ENCODE data around the gene ATP13A4.

ATP13A4 gene

GRCh38 chr3:193489949-193490348 lies 64.7 kb downstream of the ATP13A4 start:
- no peak for DNase-seq

- DNase-seq = no peak
Observed at GRCh38 chr3:193488741-193489140, 66.0 kb downstream of the ATP13A4 start.

- no peak for DNase-seq
Observed at GRCh38 chr3:193483988-193484539, 70.6 kb downstream of the ATP13A4 start.

GRCh38 chr3:193481436-193481835 lies 73.3 kb downstream of the ATP13A4 start:
- no peak for DNase-seq

- DNase-seq = no peak
Observed at GRCh38 chr3:193474446-193474845, 80.2 kb downstream of the ATP13A4 start.

- DNase-seq = no peak
Observed at GRCh38 chr3:193470710-193471109, 84.0 kb downstream of the ATP13A4 start.

- DNase-seq = no peak
Observed at GRCh38 chr3:193465992-193466608, 88.6 kb downstream of the ATP13A4 start.

GRCh38 chr3:193464889-193465288 lies 89.8 kb downstream of the ATP13A4 start:
- no peak for DNase-seq

- no peak for DNase-seq
Observed at GRCh38 chr3:193457526-193457925, 97.2 kb downstream of the ATP13A4 start.

GRCh38 chr3:193452338-193452737 lies 102.4 kb downstream of the ATP13A4 start:
- DNase-seq = no peak

GRCh38 chr3:193451902-193452301 lies 102.8 kb downstream of the ATP13A4 start:
- DNase-seq = no peak

- DNase-seq = no peak
Observed at GRCh38 chr3:193446965-193447602, 107.6 kb downstream of the ATP13A4 start.

- DNase-seq = no peak
Observed at GRCh38 chr3:193439423-193439822, 115.3 kb downstream of the ATP13A4 start.

GRCh38 chr3:193418576-193419373 lies 135.9 kb downstream of the ATP13A4 start:
- DNase-seq = no peak

GRCh38 chr3:193416629-193417028 lies 138.1 kb downstream of the ATP13A4 start:
- no peak for DNase-seq

GRCh38 chr3:193407688-193408087 lies 147.0 kb downstream of the ATP13A4 start:
- DNase-seq = no peak

GRCh38 chr3:193407112-193407511 lies 147.6 kb downstream of the ATP13A4 start:
- DNase-seq = no peak

- DNase-seq = no peak
Observed at GRCh38 chr3:193403307-193403706, 151.4 kb downstream of the ATP13A4 start.

- no peak for DNase-seq
Observed at GRCh38 chr3:193400304-193400703, 154.4 kb downstream of the ATP13A4 start.

GRCh38 chr3:193396451-193397244 lies 158.0 kb downstream of the ATP13A4 start:
- DNase-seq = no peak

GRCh38 chr3:193391902-193392301 lies 162.8 kb downstream of the ATP13A4 start:
- no peak for DNase-seq

- no peak for DNase-seq
Observed at GRCh38 chr3:193389335-193389734, 165.4 kb downstream of the ATP13A4 start.

- DNase-seq = no peak
Observed at GRCh38 chr3:193388361-193388760, 166.3 kb downstream of the ATP13A4 start.

Measured in activated CD4-positive, CD25-positive, alpha-beta regulatory T cell treated with anti-CD3 and anti-CD28 coated beads, Interleukin-2, amount 50 U/mL, for 72 hours (primary cell).